ENCODE results near the gene TFAP2A.

Gene TFAP2A

GRCh38 chr6:10415617-10416480 is 975 bp upstream of the TFAP2A start:
- TF ChIP-seq CTCF (IDR thresholded peaks at IDR 0.05), result no peak

- TF ChIP-seq CTCF (IDR thresholded peaks at IDR 0.05), result peak; percentile 52
These were observed 780 bp downstream of the TFAP2A start for GRCh38 chr6:10413850-10414738.

GRCh38 chr6:10413262-10413849 is 1.5 kb downstream of the TFAP2A start:
- no peak for TF ChIP-seq CTCF (IDR thresholded peaks at IDR 0.05)

- peak; percentile 12; the same call in 1 of the 2 replicates for TF ChIP-seq CTCF (IDR thresholded peaks at IDR 0.05)
These were observed 2.2 kb downstream of the TFAP2A start for GRCh38 chr6:10412461-10413261.

GRCh38 chr6:10411971-10412460 is 2.9 kb downstream of the TFAP2A start:
- no peak for TF ChIP-seq CTCF (IDR thresholded peaks at IDR 0.05)

- no peak for TF ChIP-seq CTCF (IDR thresholded peaks at IDR 0.05)
These were observed 3.5 kb downstream of the TFAP2A start for GRCh38 chr6:10411131-10411970.
